Measurements from ENCODE around the gene CD24. TPM values are rescaled to one million over a fixed set of nuclear protein-coding genes. Genes with fewer than 3 reads are reported as not detected.

The CD24 gene
- total and polyA plus RNA-seq, 4 donors = 14.2 to 84.6 (median 14.7) TPM

DNA sequence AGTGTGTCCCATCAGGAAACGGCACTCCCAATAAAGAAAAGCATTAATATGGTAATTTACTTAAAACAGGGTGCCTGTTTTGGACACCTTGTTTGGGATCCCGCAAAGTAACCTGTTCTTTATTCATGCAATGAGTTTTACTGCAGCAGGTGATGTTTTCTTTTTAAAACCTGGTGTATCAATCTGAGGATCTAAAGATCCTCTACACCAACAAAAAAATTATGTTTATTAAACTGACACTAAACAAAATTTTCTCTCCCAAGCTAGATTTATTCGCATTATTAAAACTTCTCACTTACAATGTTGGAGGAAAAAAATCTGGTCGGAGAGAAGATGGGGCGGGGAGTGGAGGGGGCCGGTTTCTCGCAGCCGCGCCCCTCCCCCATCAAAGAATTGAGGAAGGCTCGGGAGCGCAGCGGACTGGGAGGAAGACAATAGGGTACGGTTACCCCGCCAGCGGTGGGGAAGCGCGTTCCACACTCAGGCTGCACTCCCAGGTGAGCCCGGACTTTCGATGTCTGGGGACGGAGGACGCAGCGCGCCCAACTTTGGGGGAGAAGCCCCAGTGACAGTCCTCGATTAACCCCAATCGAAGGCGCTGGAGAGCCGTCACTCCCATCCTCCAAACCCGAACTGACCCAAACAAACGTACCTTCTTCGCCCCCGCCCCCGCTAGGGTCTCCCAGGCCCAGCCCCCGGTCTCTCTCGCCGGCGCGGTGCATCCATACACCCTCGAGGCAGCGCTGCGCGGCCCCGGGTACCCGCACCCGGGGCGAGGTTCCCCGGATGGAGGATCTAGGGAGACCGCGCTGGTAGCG lies 1.3 kb downstream of the CD24 start:
- WGBS = 6% methylated on average over 49 of the region's 49 CpGs
- TF ChIP-seq FOXA1 (IDR thresholded peaks at IDR 0.05) (no peak), EGR1 (IDR thresholded peaks at IDR 0.05; ENCODE audit: low read depth in 2 of 2) (no peak), TAF1 (conservative IDR thresholded peaks at IDR 0.05) (no peak), FOXA2 (IDR thresholded peaks at IDR 0.05) (no peak), HNF4A (conservative IDR thresholded peaks at IDR 0.05) (no peak), SP1 (IDR thresholded peaks at IDR 0.05) (no peak), JUND (IDR thresholded peaks at IDR 0.05) (no peak), GABPA (IDR thresholded peaks at IDR 0.05 in 1 of 2, conservative IDR thresholded peaks at IDR 0.05 in 1 of 2) (no peak), YY1 (IDR thresholded peaks at IDR 0.05) (no peak), RAD21 (IDR thresholded peaks at IDR 0.05) (no peak), RXRA (IDR thresholded peaks at IDR 0.05) (no peak), NR2F2 (IDR thresholded peaks at IDR 0.05) (no peak), HNF4G (IDR thresholded peaks at IDR 0.05) (no peak)
- TF ChIP-seq, protein P1, sequence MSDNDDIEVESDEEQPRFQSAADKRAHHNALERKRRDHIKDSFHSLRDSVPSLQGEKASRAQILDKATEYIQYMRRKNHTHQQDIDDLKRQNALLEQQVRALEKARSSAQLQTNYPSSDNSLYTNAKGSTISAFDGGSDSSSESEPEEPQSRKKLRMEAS (IDR thresholded peaks at IDR 0.05) = no peak
- TF ChIP-seq, protein P2, sequence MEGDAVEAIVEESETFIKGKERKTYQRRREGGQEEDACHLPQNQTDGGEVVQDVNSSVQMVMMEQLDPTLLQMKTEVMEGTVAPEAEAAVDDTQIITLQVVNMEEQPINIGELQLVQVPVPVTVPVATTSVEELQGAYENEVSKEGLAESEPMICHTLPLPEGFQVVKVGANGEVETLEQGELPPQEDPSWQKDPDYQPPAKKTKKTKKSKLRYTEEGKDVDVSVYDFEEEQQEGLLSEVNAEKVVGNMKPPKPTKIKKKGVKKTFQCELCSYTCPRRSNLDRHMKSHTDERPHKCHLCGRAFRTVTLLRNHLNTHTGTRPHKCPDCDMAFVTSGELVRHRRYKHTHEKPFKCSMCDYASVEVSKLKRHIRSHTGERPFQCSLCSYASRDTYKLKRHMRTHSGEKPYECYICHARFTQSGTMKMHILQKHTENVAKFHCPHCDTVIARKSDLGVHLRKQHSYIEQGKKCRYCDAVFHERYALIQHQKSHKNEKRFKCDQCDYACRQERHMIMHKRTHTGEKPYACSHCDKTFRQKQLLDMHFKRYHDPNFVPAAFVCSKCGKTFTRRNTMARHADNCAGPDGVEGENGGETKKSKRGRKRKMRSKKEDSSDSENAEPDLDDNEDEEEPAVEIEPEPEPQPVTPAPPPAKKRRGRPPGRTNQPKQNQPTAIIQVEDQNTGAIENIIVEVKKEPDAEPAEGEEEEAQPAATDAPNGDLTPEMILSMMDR (IDR thresholded peaks at IDR 0.05; ENCODE audit: low read depth, low read length, missing input control) = no peak
- TF ChIP-seq, protein P3, sequence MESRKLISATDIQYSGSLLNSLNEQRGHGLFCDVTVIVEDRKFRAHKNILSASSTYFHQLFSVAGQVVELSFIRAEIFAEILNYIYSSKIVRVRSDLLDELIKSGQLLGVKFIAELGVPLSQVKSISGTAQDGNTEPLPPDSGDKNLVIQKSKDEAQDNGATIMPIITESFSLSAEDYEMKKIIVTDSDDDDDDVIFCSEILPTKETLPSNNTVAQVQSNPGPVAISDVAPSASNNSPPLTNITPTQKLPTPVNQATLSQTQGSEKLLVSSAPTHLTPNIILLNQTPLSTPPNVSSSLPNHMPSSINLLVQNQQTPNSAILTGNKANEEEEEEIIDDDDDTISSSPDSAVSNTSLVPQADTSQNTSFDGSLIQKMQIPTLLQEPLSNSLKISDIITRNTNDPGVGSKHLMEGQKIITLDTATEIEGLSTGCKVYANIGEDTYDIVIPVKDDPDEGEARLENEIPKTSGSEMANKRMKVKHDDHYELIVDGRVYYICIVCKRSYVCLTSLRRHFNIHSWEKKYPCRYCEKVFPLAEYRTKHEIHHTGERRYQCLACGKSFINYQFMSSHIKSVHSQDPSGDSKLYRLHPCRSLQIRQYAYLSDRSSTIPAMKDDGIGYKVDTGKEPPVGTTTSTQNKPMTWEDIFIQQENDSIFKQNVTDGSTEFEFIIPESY (IDR thresholded peaks at IDR 0.05) = no peak
- TF ChIP-seq, protein P4, sequence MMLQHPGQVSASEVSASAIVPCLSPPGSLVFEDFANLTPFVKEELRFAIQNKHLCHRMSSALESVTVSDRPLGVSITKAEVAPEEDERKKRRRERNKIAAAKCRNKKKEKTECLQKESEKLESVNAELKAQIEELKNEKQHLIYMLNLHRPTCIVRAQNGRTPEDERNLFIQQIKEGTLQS (IDR thresholded peaks at IDR 0.05) = no peak
- TF ChIP-seq, protein P5, sequence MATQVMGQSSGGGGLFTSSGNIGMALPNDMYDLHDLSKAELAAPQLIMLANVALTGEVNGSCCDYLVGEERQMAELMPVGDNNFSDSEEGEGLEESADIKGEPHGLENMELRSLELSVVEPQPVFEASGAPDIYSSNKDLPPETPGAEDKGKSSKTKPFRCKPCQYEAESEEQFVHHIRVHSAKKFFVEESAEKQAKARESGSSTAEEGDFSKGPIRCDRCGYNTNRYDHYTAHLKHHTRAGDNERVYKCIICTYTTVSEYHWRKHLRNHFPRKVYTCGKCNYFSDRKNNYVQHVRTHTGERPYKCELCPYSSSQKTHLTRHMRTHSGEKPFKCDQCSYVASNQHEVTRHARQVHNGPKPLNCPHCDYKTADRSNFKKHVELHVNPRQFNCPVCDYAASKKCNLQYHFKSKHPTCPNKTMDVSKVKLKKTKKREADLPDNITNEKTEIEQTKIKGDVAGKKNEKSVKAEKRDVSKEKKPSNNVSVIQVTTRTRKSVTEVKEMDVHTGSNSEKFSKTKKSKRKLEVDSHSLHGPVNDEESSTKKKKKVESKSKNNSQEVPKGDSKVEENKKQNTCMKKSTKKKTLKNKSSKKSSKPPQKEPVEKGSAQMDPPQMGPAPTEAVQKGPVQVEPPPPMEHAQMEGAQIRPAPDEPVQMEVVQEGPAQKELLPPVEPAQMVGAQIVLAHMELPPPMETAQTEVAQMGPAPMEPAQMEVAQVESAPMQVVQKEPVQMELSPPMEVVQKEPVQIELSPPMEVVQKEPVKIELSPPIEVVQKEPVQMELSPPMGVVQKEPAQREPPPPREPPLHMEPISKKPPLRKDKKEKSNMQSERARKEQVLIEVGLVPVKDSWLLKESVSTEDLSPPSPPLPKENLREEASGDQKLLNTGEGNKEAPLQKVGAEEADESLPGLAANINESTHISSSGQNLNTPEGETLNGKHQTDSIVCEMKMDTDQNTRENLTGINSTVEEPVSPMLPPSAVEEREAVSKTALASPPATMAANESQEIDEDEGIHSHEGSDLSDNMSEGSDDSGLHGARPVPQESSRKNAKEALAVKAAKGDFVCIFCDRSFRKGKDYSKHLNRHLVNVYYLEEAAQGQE (IDR thresholded peaks at IDR 0.05) = no peak
- Histone ChIP-seq H3K36me3 (ENCODE audit: control insufficient read depth in 4 of 4, insufficient read depth in 3 of 4, low read depth in 1 of 4, low read length in 3 of 4) (no peaks in the 10 kb centered on the region), H3K9ac (ENCODE audit: low read depth in 1 of 2, low read length in 2 of 2) (no peak overlapping the region), H3K9me3 (ENCODE audit: control insufficient read depth in 4 of 4, low read length in 3 of 4) (no peaks in the 10 kb centered on the region), H3K27ac (ENCODE audit: low read depth in 1 of 2, low read length in 2 of 2) (no peak overlapping the region), H3K4me3 (ENCODE audit: low read depth in 1 of 3, low read length in 3 of 3) (peak overlapping the region in 2 of 3 donors; percentile 55 to 88), H3K27me3 (ENCODE audit: control insufficient read depth in 4 of 4, insufficient read depth in 4 of 4, low read length in 3 of 4) (peaks cover 0 to 7% (median 1%) of the 10 kb centered on the region in 4 donors), H3K4me1 (ENCODE audit: control insufficient read depth in 4 of 4, insufficient read depth in 4 of 4, low read length in 3 of 4) (peaks cover 10 to 16% (median 12%) of the 10 kb centered on the region in 4 donors)
- DNase-seq (ENCODE audit: low spot score) = peak; percentile 34

Measured in liver (tissue), 9 donors.